VCaP (cell line): ENCODE results near the gene RAE1.
A peak's percentile ranks its signal among the peaks of the same experiment; 100 is the strongest.

Source experiments
- H3K27ac ChIP-seq: fragments of 450-650 bp; 2 replicates; pipeline ENCODE4 v1.5.1; 2017
- TF ChIP-seq, protein P1 (sequence below): fragments of 450-650 bp; conservative IDR thresholded peaks from 2 replicates; pipeline ENCODE4 v1.5.1; 2017; ENCODE audit warnings: mild to moderate bottlenecking, moderate library complexity

Gene RAE1

DNA sequence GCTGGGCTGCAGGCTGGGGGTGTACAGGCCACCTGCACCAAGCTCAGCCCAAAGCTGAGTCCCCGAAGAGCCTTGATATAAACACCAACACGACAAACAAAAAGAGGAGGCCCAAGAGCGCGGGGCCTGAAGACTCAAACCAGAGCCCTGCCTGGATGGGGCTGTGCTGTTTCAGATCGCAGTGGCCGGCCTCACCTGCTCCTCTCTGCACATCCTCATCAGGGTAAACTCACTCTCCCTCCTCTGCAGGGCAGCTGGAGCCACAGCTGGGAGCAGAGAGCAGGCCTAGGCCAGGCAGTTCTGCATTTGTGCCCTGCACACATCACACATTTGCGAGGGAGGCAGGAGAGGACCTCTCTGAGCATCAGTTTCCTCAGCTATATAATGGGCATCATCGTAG, 36.4 kb downstream of the RAE1 start:
- H3K27ac ChIP-seq = no peak overlapping the region
- TF ChIP-seq, protein P1, sequence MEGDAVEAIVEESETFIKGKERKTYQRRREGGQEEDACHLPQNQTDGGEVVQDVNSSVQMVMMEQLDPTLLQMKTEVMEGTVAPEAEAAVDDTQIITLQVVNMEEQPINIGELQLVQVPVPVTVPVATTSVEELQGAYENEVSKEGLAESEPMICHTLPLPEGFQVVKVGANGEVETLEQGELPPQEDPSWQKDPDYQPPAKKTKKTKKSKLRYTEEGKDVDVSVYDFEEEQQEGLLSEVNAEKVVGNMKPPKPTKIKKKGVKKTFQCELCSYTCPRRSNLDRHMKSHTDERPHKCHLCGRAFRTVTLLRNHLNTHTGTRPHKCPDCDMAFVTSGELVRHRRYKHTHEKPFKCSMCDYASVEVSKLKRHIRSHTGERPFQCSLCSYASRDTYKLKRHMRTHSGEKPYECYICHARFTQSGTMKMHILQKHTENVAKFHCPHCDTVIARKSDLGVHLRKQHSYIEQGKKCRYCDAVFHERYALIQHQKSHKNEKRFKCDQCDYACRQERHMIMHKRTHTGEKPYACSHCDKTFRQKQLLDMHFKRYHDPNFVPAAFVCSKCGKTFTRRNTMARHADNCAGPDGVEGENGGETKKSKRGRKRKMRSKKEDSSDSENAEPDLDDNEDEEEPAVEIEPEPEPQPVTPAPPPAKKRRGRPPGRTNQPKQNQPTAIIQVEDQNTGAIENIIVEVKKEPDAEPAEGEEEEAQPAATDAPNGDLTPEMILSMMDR = no peak

DNA sequence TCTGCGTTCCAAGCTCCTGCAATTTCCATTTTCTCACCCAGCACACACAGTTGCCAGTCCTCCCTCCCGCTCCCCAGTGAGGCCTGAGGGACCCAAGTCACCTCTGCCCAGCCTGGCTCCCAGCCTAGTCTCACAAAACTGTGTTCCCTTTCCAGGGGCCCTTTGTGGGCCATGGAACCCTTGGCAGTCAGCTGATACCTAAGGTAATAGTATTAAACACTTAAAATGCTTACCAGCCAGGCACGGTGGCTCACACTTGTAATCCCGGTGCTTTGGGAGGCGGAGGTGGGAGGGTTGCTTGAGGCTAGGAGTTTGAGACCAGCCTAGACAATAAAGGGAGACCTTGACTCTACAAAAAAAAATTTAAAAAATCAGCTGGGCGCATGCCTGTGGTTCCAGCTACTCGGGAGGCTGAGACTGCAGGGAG, 36.9 kb downstream of the RAE1 start:
- TF ChIP-seq, protein P1 = no peak
- H3K27ac ChIP-seq = no peak overlapping the region

DNA sequence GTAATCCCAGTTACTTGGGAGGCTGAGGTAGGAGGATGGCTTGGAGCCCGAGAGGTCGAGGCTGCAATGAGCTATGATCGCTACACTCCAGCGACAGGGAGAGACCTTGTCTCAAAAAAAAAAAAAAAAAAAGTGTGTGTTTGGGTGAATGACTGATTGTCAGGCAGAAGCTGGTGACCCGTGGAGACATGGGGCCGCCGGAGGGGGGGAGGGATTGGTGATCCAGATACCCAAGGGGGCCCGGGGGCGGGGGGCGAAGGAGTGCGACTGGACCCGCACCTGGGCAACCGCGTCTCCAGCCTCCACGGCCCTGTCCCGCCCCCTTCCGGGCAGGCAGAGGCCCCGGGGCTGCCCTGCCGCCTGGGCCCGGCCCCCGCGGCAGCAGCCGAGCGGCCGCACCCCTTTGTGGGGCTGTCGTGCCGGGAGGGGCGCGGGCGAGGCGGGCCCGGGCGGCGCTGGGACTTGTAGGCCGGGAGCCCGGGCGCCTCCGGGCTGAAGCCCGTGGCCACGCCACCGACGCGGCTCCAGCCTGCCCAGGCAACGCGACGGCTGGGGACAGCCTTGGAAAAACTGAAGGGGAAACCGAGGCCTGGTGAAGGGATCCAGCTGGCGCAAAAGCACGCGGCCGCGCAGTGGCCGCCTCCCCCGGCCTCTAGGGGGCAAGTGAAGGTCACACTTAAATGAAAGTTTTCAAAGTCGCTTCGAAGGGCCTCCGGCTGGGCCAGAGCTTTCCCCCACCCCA, 38.1 kb downstream of the RAE1 start:
- TF ChIP-seq, protein P1 = 0 out of 2 replicates have a peak, but pooled peaks have one; percentile 14
- no peak overlapping the region for H3K27ac ChIP-seq

DNA sequence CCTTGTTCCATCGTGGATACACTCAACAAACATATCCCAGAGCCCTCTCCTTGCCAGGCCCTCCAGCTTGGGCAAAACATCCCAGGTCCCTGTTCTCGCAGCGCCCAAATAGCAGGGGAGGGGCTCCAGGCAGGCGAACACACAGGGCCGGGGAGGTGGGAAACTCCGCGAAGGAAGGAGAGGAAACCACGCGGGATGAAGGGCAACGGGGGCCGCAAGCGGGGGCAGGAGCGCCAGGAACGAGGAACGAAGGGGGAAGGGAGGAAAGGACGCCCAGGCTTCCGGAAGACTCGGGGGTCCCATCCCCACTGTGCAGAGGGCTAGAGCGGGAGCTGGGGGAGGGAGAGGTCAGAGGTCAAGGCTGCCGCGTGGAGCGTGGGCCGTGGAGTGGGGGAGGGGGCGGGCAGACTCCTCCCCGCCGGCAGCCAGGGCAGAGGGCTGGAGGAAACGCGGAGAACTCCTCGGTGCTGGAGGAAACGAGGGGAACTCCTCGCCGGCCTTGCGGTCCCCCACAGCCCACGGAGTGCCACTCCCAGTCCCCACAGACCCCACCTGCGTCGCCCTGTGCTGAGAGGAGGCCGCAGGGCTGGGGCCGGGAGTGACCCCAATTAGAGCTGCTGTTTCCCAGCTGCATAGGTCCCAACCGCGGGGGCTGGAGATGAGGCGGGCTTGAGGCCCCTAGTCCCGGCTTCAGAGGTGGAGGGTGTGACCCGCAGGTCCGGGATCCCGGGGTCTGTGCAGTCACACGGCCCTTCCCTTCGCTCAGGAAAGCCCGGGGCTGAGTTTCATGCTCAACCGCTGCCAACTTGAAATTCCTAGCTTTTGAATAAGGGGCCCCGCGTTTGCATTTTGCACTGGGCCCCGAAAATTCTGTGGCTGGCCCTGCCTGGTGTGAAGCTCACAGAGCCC, 38.9 kb downstream of the RAE1 start:
- H3K27ac ChIP-seq = peak overlapping the region; percentile 82
- TF ChIP-seq, protein P1 = 0 out of 2 replicates have a peak, but pooled peaks have one; percentile 1

DNA sequence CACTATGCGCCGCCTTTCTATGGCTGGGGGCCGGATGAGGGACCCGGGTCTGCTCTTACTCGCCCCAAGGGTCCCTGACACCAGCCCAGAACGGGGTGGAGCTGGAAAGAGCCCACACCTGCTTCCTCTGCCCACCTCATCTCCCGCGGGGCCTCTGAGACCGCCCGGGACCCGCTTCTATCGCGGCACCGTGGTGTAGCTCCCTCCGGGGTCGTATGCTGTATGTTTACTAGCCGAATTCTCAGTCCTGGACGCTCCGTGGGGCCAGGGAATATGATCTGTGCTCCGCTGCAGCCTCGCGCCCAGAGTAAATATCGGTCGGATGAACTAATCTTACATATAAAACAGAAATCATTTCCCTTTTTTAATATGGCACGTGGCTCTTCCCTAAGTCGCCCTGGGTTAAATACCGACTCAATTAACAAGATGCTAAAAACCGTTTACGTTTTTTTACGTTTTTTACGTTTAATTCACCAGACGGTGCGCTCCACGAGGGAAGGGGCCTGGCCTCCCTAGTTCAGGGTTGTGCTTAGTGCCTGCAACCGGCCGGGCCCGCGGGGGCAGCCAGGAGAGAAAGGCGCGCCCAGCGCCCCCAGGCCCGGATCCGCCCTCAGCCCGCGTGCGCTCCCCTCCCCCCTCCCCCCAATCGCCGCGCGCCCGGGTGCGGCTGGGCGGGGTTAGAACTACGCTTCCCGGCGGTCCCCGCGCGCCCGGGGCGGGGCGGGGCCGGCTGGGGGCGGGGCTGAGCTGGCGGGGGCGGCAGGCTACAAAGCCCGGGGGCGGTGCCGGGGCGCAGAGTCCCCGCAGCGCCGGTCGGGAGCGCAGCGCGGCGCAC, 39.8 kb downstream of the RAE1 start, which contains the start of gene RBM38:
RBM38 (plus strand) TSS at position 793 of the 835 bp plus-strand sequence. CDS start 186 bp downstream, outside the sequence.
- peak within 1 kb of the TSS; percentile 82 for H3K27ac ChIP-seq
- TF ChIP-seq, protein P1 = no peak

DNA sequence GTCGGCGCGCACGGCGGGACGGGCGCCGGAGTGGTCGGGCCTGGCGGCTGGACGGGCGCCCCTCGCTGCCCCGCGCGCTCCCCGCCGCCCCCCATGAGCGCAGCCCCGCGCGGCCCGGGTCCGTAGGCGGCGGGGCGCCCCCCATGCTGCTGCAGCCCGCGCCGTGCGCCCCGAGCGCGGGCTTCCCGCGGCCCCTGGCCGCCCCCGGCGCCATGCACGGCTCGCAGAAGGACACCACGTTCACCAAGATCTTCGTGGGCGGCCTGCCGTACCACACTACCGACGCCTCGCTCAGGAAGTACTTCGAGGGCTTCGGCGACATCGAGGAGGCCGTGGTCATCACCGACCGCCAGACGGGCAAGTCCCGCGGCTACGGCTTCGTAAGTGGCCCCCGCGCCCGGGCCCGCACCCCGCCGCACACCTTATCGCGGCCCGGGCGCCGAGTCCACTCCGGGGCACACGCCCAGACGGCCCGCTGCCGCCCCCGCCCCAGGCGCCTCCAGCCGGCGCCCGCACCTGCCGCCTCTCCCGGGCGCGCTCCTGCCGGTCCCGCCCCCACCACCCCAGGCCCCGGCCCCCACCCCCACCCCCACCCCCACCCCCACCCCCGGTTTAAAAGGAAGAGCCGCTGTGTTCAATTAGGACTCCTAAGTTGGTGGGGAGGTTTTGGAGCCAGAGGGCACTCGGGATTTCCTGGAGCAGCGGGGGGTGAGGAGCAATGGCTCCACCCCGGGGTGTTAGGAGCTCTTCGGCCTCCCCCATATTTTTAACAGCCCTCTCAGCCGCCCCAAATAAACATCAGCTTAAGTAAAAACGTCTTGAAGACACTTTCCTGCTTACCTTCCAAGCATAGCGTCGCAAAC, 40.6 kb downstream of the RAE1 start:
- H3K27ac ChIP-seq = peak overlapping the region; percentile 82
- TF ChIP-seq, protein P1 = no peak
